HepG2 (cell line): ENCODE measurements around the gene SCYGR2. TPM values are rescaled to one million over a fixed set of nuclear protein-coding genes. Genes with fewer than 3 reads are reported as not detected.

Experiments
- ATAC-seq: fragments of 200-7000 bp; cut with Tn5 transposase; 3 replicates; pipeline ENCODE4 v1.9.1; 2020; ENCODE audit warnings: mild to moderate bottlenecking, moderate library complexity
- BruUV-seq: library from RNA; stranded (reverse); fragments of 400-500 nt; replicated peaks from 2 replicates; lab custom pipeline; 2021; lab: Mats Ljungman, UMichigan
- CTCF ChIA-PET: fragments of 300-600 bp; formaldehyde crosslinking; extraction: SDS; loops from one replicate; lab custom pipeline; 2021; ENCODE audit warnings: low total read pairs, inconsistent platforms, low intra/inter-chr PET ratio; lab: Yijun Ruan, JAX
- POLR2A ChIA-PET: fragments of 350-600 bp; sonication (Branson Sonifier 250); formaldehyde crosslinking; loops from one replicate; lab custom pipeline; 2020; ENCODE audit warnings: antibody characterized with exemption, inconsistent platforms; lab: Yijun Ruan, JAX
- DNase-seq: peaks from one replicate; pipeline ENCODE4 v3.0.0-alpha.2; 2015; ENCODE audit warnings: low spot score
- FAIRE-seq: peaks from 3 replicates; lab custom pipeline; 2011; peaks lifted over from hg19 to GRCh38; lab: Jason Lieb, UNC
- H2AFZ ChIP-seq: one replicate; pipeline ENCODE4 v1.6.1; 2011; ENCODE audit warnings: low read length, inconsistent platforms
- H3K27ac ChIP-seq: fragments of 300-600 bp; 3 replicates; pipeline ENCODE4 v1.8.0; 2011; ENCODE audit warnings: mixed run types, mild to moderate bottlenecking, mixed read lengths, low read length, inconsistent platforms; ENCODE audit not compliant: insufficient read depth; ENCODE audit errors: extremely low read length
- H3K27me3 ChIP-seq, 2 experiments: fragments of 200-600 bp in 1 of 2; 2 replicates in 1 of 2; 3 replicates in 1 of 2; pipeline versions ENCODE4 v1.6.0 to v1.8.0; 2011; ENCODE audit warnings: low read length in 2 of 2, mild to moderate bottlenecking in 2 of 2, moderate library complexity in 2 of 2, inconsistent platforms in 1 of 2; ENCODE audit not compliant: insufficient read depth in 2 of 2, control insufficient read depth in 1 of 2
- H3K36me3 ChIP-seq, 2 experiments: fragments of 200-600 bp in 1 of 2; replicated peaks in 1 of 2; 2 replicates in 1 of 2; 3 replicates in 1 of 2; pipeline versions ENCODE4 v1.5.1 to v1.8.0; 2011; ENCODE audit warnings: low read length in 2 of 2, inconsistent platforms in 1 of 2; ENCODE audit not compliant: insufficient read depth in 2 of 2, control insufficient read depth in 1 of 2
- H3K4me1 ChIP-seq: 2 replicates; pipeline ENCODE4 v1.5.1; 2012; ENCODE audit warnings: low read length, inconsistent platforms; ENCODE audit not compliant: insufficient read depth
- H3K4me2 ChIP-seq: 2 replicates; pipeline ENCODE4 v1.6.0; 2011; ENCODE audit warnings: low read depth, low read length, inconsistent platforms
- H3K4me3 ChIP-seq, 3 experiments: fragments of 200-600 bp in 1 of 3; sonication (generic), shearing (Covaris generic) in 1 of 3; replicated peaks in 1 of 3; 2 replicates each; pipeline ENCODE4 v1.5.1; 2011 to 2016; ENCODE audit warnings: low read length in 3 of 3, inconsistent platforms in 2 of 3, low read depth in 2 of 3, mild to moderate bottlenecking in 2 of 3, control low read depth in 1 of 3, mixed read lengths in 1 of 3; ENCODE audit not compliant: insufficient read depth in 1 of 3
- H3K79me2 ChIP-seq: one replicate; pipeline ENCODE4 v1.6.1; 2011; ENCODE audit warnings: low read length, inconsistent platforms; ENCODE audit not compliant: insufficient read depth
- H3K9ac ChIP-seq: 2 replicates; pipeline ENCODE4 v1.6.0; 2011; ENCODE audit warnings: mild to moderate bottlenecking, low read depth, low read length, inconsistent platforms; ENCODE audit not compliant: insufficient read depth
- H3K9me3 ChIP-seq: 2 replicates; pipeline ENCODE4 v1.5.1; 2012; ENCODE audit warnings: mild to moderate bottlenecking, low read length
- H4K20me1 ChIP-seq: 2 replicates; pipeline ENCODE4 v1.6.0; 2011; ENCODE audit warnings: inconsistent platforms, mild to moderate bottlenecking, low read length, moderate library complexity; ENCODE audit not compliant: insufficient read depth
- CREM ChIP-seq, 2 experiments: sonication (generic) in 1 of 2; formaldehyde crosslinking in 1 of 2; IDR thresholded peaks; 2 replicates each; pipeline versions ENCODE4 v1.4.0 to v1.6.1; 2016 to 2020; ENCODE audit warnings: antibody characterized with exemption in 1 of 2, mild to moderate bottlenecking in 1 of 2, missing genetic modification reagents in 1 of 2
- HNF4A ChIP-seq: sonication (generic); formaldehyde crosslinking; IDR thresholded peaks from 2 replicates; pipeline ENCODE4 v1.4.0; 2020; ENCODE audit warnings: missing genetic modification reagents
- HNF4G ChIP-seq, 2 experiments: sonication (generic) in 1 of 2; formaldehyde crosslinking in 1 of 2; IDR thresholded peaks; 2 replicates each; pipeline versions ENCODE4 v1.4.0 to v1.6.1; 2011 to 2020; ENCODE audit warnings: borderline replicate concordance in 2 of 2, low read depth in 2 of 2, mild to moderate bottlenecking in 2 of 2, low read length in 1 of 2, missing genetic modification reagents in 1 of 2, moderate library complexity in 1 of 2
- HOXA3 ChIP-seq: sonication (generic); formaldehyde crosslinking; IDR thresholded peaks from 2 replicates; pipeline ENCODE4 v1.5.0; 2020; ENCODE audit warnings: missing genetic modification reagents
- MED13 ChIP-seq: sonication (generic); formaldehyde crosslinking; IDR thresholded peaks from 2 replicates; pipeline ENCODE4 v1.5.0; 2020; ENCODE audit warnings: missing genetic modification reagents
- MEIS1 ChIP-seq: sonication (generic); formaldehyde crosslinking; IDR thresholded peaks from 2 replicates; pipeline ENCODE4 v1.9.0; 2021; ENCODE audit warnings: mild to moderate bottlenecking, missing genetic modification reagents, moderate library complexity, borderline replicate concordance
- NR2F6 ChIP-seq, 2 experiments: IDR thresholded peaks; 2 replicates each; pipeline ENCODE4 v1.6.1; 2016; ENCODE audit warnings: antibody characterized with exemption in 1 of 2, mild to moderate bottlenecking in 1 of 2
- RARA ChIP-seq: IDR thresholded peaks from 2 replicates; pipeline ENCODE4 v1.6.1; 2016; ENCODE audit warnings: missing genetic modification reagents, missing compliant biosample characterization
- RXRA ChIP-seq: sonication (generic); formaldehyde crosslinking; IDR thresholded peaks from 2 replicates; pipeline ENCODE4 v1.5.1; 2020; ENCODE audit warnings: missing genetic modification reagents
- SOX13 ChIP-seq, 3 experiments: fragments of 450-650 bp in 1 of 3; sonication (generic) in 1 of 3; formaldehyde crosslinking in 1 of 3; IDR thresholded peaks in 2 of 3; conservative IDR thresholded peaks in 1 of 3; 2 replicates each; pipeline versions ENCODE4 v1.5.0 to v1.6.1; 2016 to 2020; ENCODE audit warnings: antibody characterized with exemption in 1 of 3, mild to moderate bottlenecking in 1 of 3, missing compliant biosample characterization in 1 of 3, missing genetic modification reagents in 1 of 3, moderate library complexity in 1 of 3
- SOX5 ChIP-seq: IDR thresholded peaks from 2 replicates; pipeline ENCODE4 v1.6.1; 2016; ENCODE audit warnings: borderline replicate concordance
- TBX3 ChIP-seq: fragments of 450-650 bp; IDR thresholded peaks from 2 replicates; pipeline ENCODE4 v1.6.1; 2017; ENCODE audit warnings: antibody characterized with exemption, mild to moderate bottlenecking, inconsistent platforms, borderline replicate concordance
- TCF7 ChIP-seq: sonication (generic); IDR thresholded peaks from 2 replicates; pipeline ENCODE4 v1.6.1; 2016; ENCODE audit warnings: antibody characterized with exemption, low read depth
- TEAD3 ChIP-seq: optimal IDR thresholded peaks from 2 replicates; pipeline ENCODE3; 2016; ENCODE audit warnings: borderline replicate concordance
- ZNF790 ChIP-seq: sonication (generic); formaldehyde crosslinking; IDR thresholded peaks from 2 replicates; pipeline ENCODE4 v1.8.0; 2022; ENCODE audit warnings: missing genetic modification reagents, mild to moderate bottlenecking, borderline replicate concordance
- ZSCAN20 ChIP-seq: sonication (generic); formaldehyde crosslinking; IDR thresholded peaks from 2 replicates; pipeline ENCODE4 v1.4.0; 2020; ENCODE audit warnings: missing genetic modification reagents, mild to moderate bottlenecking, borderline replicate concordance
- WGBS: methylation state at CpG from one replicate; pipeline ENCODE4 v1.1.6; 2017; ENCODE audit warnings: low lambda C conversion rate; 5-methylcytosine and 5-hydroxymethylcytosine counted together
- in situ Hi-C: cut with HindIII; loops from 2 replicates; pipeline ENCODE4 v1.10.0; 2017; ENCODE audit warnings: low pct_unique_long_range_greater_than_20kb; ENCODE audit not compliant: extremely low pct_ligation_motif_present
- intact Hi-C: fragments of 100-400 bp; cut with micrococcal nuclease; formaldehyde crosslinking; loops from one replicate; pipeline ENCODE4 v1.10.0; 2022; ENCODE audit not compliant: unreplicated experiment
- polyA plus RNA-seq, 8 experiments: library from polyadenylated mRNA; depleted of rRNA in 3 of 8; stranded (reverse) in 7 of 8; unstranded in 1 of 8; fragments of >200 nt; fragmentation: Illumina TruSeq in 4 of 8; extraction: Trizol in 4 of 8; gene quantifications; 2 replicates each; pipeline versions ENCODE4 v1.2.1 to v1.2.3, GENCODE V29; 2011 to 2016; ENCODE audit warnings: low read depth in 4 of 8, missing spikeins in 1 of 8, mixed read lengths in 1 of 8; ENCODE audit not compliant: insufficient read depth in 1 of 8
- total RNA-seq, 5 experiments: library from RNA; depleted of rRNA; stranded (reverse); fragments of >200 nt; fragmentation: Illumina TruSeq; extraction: Trizol; gene quantifications; 2 replicates each; pipeline ENCODE4 v1.2.3, GENCODE V29; 2016; ENCODE audit warnings: low read depth in 1 of 5
- TF ChIP-seq, protein P1 (sequence below): sonication (generic); formaldehyde crosslinking; conservative IDR thresholded peaks from 2 replicates; pipeline ENCODE4 v1.4.0; 2020; ENCODE audit warnings: mild to moderate bottlenecking, missing genetic modification reagents, moderate library complexity
- TF ChIP-seq, protein P2 (sequence below): sonication (generic); formaldehyde crosslinking; IDR thresholded peaks from 2 replicates; pipeline ENCODE4 v1.4.0; 2020; ENCODE audit warnings: missing genetic modification reagents

The SCYGR2 gene
- total and polyA plus RNA-seq, 2 of the 13 experiments (the other 11 are each of a cell fraction or from before 2014, with no cell fraction given) = not detected

DNA sequence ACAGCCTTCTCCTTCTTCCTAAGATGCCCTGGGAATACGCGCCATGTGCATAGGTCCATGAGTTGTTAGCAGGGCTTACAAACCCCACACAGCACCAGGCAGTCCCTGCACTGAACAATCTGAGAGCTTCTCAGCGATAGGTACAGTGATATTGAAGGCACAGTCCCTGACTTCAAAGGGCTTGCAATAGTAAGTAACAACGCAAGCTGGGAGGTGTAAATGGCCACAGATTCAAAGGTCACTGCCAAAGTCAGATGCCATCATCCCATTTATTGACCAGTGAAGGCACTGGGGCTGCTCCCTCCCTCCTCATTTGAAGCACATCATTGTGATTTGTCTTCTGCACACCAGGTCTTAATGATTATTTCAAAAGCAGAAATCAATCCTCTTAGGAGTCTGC, 16.5 kb downstream of the SCYGR2 start:
- peak; percentile 76 for FAIRE-seq
- H2AFZ ChIP-seq = no peak overlapping the region
- TF ChIP-seq ZSCAN20 (no peak), SOX5 (CRISPR knock-in tag) (0 out of 2 replicates have a peak, but pooled peaks have one; percentile 23), SOX13 (IDR thresholded peaks at IDR 0.05) (no peak), SOX13 (CRISPR knock-in tag; conservative IDR thresholded peaks at IDR 0.05 in 1 of 2, IDR thresholded peaks at IDR 0.05 in 1 of 2) (0 out of 4 replicates have a peak, but pooled peaks of 1 of the 2 experiments have one; percentile 28), HOXA3 (peak; percentile 29; the same call in 1 of the 2 replicates), RXRA (CRISPR knock-in tag) (peak; percentile 29; the same call in 1 of the 2 replicates), TCF7 (peak; percentile 67; the same call in 1 of the 2 replicates), RARA (CRISPR knock-in tag) (0 out of 2 replicates have a peak, but pooled peaks have one; percentile 24), HNF4A (CRISPR knock-in tag) (peak; percentile 71), MEIS1 (no peak), TBX3 (peak; percentile 30; the same call in 1 of the 2 replicates), ZNF790 (CRISPR knock-in tag) (no peak), CREM (IDR thresholded peaks at IDR 0.05) (peak; percentile 18; the same call in 1 of the 2 replicates), CREM (CRISPR knock-in tag; IDR thresholded peaks at IDR 0.05) (no peak), MED13 (CRISPR knock-in tag) (no peak), NR2F6 (IDR thresholded peaks at IDR 0.05) (0 out of 2 replicates have a peak, but pooled peaks have one; percentile 44), NR2F6 (CRISPR knock-in tag; IDR thresholded peaks at IDR 0.05) (no peak), TEAD3 (CRISPR knock-in tag) (no peak), HNF4G (IDR thresholded peaks at IDR 0.05; ENCODE audit: borderline replicate concordance, low read depth, low read length) (peak; percentile 61; the same call in 1 of the 2 replicates), HNF4G (CRISPR knock-in tag; IDR thresholded peaks at IDR 0.05; ENCODE audit: borderline replicate concordance, low read depth) (no peak)
- TF ChIP-seq, protein P1, sequence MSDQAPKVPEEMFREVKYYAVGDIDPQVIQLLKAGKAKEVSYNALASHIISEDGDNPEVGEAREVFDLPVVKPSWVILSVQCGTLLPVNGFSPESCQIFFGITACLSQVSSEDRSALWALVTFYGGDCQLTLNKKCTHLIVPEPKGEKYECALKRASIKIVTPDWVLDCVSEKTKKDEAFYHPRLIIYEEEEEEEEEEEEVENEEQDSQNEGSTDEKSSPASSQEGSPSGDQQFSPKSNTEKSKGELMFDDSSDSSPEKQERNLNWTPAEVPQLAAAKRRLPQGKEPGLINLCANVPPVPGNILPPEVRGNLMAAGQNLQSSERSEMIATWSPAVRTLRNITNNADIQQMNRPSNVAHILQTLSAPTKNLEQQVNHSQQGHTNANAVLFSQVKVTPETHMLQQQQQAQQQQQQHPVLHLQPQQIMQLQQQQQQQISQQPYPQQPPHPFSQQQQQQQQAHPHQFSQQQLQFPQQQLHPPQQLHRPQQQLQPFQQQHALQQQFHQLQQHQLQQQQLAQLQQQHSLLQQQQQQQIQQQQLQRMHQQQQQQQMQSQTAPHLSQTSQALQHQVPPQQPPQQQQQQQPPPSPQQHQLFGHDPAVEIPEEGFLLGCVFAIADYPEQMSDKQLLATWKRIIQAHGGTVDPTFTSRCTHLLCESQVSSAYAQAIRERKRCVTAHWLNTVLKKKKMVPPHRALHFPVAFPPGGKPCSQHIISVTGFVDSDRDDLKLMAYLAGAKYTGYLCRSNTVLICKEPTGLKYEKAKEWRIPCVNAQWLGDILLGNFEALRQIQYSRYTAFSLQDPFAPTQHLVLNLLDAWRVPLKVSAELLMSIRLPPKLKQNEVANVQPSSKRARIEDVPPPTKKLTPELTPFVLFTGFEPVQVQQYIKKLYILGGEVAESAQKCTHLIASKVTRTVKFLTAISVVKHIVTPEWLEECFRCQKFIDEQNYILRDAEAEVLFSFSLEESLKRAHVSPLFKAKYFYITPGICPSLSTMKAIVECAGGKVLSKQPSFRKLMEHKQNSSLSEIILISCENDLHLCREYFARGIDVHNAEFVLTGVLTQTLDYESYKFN = peak; percentile 29; the same call in 1 of the 2 replicates
- TF ChIP-seq, protein P2, sequence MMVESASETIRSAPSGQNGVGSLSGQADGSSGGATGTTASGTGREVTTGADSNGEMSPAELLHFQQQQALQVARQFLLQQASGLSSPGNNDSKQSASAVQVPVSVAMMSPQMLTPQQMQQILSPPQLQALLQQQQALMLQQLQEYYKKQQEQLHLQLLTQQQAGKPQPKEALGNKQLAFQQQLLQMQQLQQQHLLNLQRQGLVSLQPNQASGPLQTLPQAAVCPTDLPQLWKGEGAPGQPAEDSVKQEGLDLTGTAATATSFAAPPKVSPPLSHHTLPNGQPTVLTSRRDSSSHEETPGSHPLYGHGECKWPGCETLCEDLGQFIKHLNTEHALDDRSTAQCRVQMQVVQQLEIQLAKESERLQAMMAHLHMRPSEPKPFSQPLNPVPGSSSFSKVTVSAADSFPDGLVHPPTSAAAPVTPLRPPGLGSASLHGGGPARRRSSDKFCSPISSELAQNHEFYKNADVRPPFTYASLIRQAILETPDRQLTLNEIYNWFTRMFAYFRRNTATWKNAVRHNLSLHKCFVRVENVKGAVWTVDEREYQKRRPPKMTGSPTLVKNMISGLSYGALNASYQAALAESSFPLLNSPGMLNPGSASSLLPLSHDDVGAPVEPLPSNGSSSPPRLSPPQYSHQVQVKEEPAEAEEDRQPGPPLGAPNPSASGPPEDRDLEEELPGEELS (CRISPR knock-in tag) = no peak

More for the DNA sequence above, 16.5 kb downstream of the SCYGR2 start:
- intact Hi-C loops (no loop called here), in situ Hi-C loops (no loop called here)
- ATAC-seq = peak; percentile 78
- CTCF ChIA-PET = no interaction called here
- 53% methylated on average over 4 of the region's 4 CpGs for WGBS
- Histone ChIP-seq H3K4me1 (peaks cover 33% of the 10 kb centered on the region), H3K9me3 (no peaks in the 10 kb centered on the region), H3K79me2 (no peaks in the 10 kb centered on the region), H3K4me2 (no peak overlapping the region), H3K36me3 (no peaks in the 10 kb centered on the region), H3K27me3 (no peaks in the 10 kb centered on the region; a peak in 2 of 5 replicates), H3K9ac (no peak overlapping the region), H4K20me1 (no peaks in the 10 kb centered on the region), H3K27ac (no peak overlapping the region), H3K4me3 (no peak overlapping the region)
- BruUV-seq = no TSS peak
- DNase-seq = peak; percentile 29
- POLR2A ChIA-PET = no interaction called here
